ENCODE measurements around the gene CRACR2B. TPM values are rescaled to one million over a fixed set of nuclear protein-coding genes. Genes with fewer than 3 reads are reported as not detected.

Gene CRACR2B
- total RNA-seq, 1 experiment from 2014 or later, result 11.8 TPM

- TF ChIP-seq FOSL1 (IDR thresholded peaks at IDR 0.05; ENCODE audit: low read depth) (no peak), CEBPB (IDR thresholded peaks at IDR 0.05; ENCODE audit: low read depth) (no peak), ZFX (IDR thresholded peaks at IDR 0.05) (no peak), ATF3 (IDR thresholded peaks at IDR 0.05) (no peak)
- Histone ChIP-seq H3K27me3 (ENCODE audit: insufficient read depth, low read length) (no peaks in the 10 kb centered on the region), H2AFZ (ENCODE audit: low read depth, low read length, poor library complexity, severe bottlenecking) (no peak overlapping the region), H3K79me2 (ENCODE audit: insufficient read depth, low read length) (peaks cover 84% of the 10 kb centered on the region), H3K4me2 (ENCODE audit: low read length) (peak overlapping the region; percentile 16; the same call in 1 of the 2 replicates), H3K9me2 (ENCODE audit: insufficient read depth) (no peaks in the 10 kb centered on the region), H3K36me3 (ENCODE audit: control insufficient read depth in 1 of 2, insufficient read depth in 2 of 2, low read length in 2 of 2) (peaks cover 3 to 44% of the 10 kb centered on the region in 2 experiments; a peak in 3 of 4 replicates), H3K4me1 (ENCODE audit: control insufficient read depth in 1 of 2, insufficient read depth in 2 of 2, low read length in 2 of 2) (peaks cover 34 to 74% of the 10 kb centered on the region in 2 experiments), H3K9ac (ENCODE audit: low read length) (peak overlapping the region; percentile 17; the same call in 1 of the 2 replicates), H3K4me3 (replicated peaks in 1 of 2; ENCODE audit: low read depth in 1 of 2, low read length in 2 of 2) (no peak overlapping the region), H3K9me3 (ENCODE audit: control insufficient read depth in 1 of 2, insufficient read depth in 1 of 2, low read depth in 1 of 2, low read length in 2 of 2) (no peaks in the 10 kb centered on the region), H4K20me1 (ENCODE audit: insufficient read depth) (peaks cover 23% of the 10 kb centered on the region; the same call in 1 of the 2 replicates), H3K27ac (ENCODE audit: low read depth, low read length) (peak overlapping the region; percentile 97)
- ATAC-seq (no peak), DNase-seq (ENCODE audit: low read depth, low spot score) (no peak)
- TSS peak; percentile 1 for BruUV-seq (replicated peaks)
- ChIA-PET RAD21 (ENCODE audit: low non-redundant PET in 1 of 2, low total read pairs in 2 of 2, uncharacterized antibody in 2 of 2, unreplicated experiment in 2 of 2) (no interaction called here), POLR2A (interaction anchor here (1.2 kb wide), 1 partner anchor 15 kb away, joined by 3 read pairs; no protein-coding TSS in a partner anchor), CTCF (no interaction called here)
- intact Hi-C loops (cut with micrococcal nuclease), result no loop called here
Measured at GRCh38 chr11:837189-837989, 9.7 kb downstream of the CRACR2B start.

- H3K27ac ChIP-seq (ENCODE audit: low read depth, low read length), result peak overlapping the region; percentile 97
- BruUV-seq (replicated peaks), result no TSS peak
- ATAC-seq, result no peak
- no peak for DNase-seq (ENCODE audit: low read depth, low spot score)
- H3K4me1 ChIP-seq (ENCODE audit: control insufficient read depth in 1 of 2, insufficient read depth in 2 of 2, low read length in 2 of 2), result peaks cover 34 to 72% of the 10 kb centered on the region in 2 experiments
- H2AFZ ChIP-seq (ENCODE audit: low read depth, low read length, poor library complexity, severe bottlenecking), result no peak overlapping the region
- H3K79me2 ChIP-seq (ENCODE audit: insufficient read depth, low read length), result peaks cover 85% of the 10 kb centered on the region
- no peaks in the 10 kb centered on the region for H3K27me3 ChIP-seq (ENCODE audit: insufficient read depth, low read length)
- peaks cover 3 to 44% of the 10 kb centered on the region in 2 experiments; a peak in 3 of 4 replicates for H3K36me3 ChIP-seq (ENCODE audit: control insufficient read depth in 1 of 2, insufficient read depth in 2 of 2, low read length in 2 of 2)
- H3K9me2 ChIP-seq (ENCODE audit: insufficient read depth), result no peaks in the 10 kb centered on the region
- peaks cover 23% of the 10 kb centered on the region; the same call in 1 of the 2 replicates for H4K20me1 ChIP-seq (ENCODE audit: insufficient read depth)
- H3K9me3 ChIP-seq (ENCODE audit: control insufficient read depth in 1 of 2, insufficient read depth in 1 of 2, low read depth in 1 of 2, low read length in 2 of 2), result no peaks in the 10 kb centered on the region
- H3K9ac ChIP-seq (ENCODE audit: low read length), result peak overlapping the region; percentile 17; the same call in 1 of the 2 replicates
- CTCF ChIA-PET, result interaction anchor here (1.0 kb wide), 1 partner anchor 29 kb away, joined by 7 read pairs; the partner anchor contains the start of gene RPLP2
- peak overlapping the region; percentile 92; the same call in 1 of the 2 replicates for H3K4me2 ChIP-seq (ENCODE audit: low read length)
- RAD21 ChIA-PET (ENCODE audit: low non-redundant PET in 1 of 2, low total read pairs in 2 of 2, uncharacterized antibody in 2 of 2, unreplicated experiment in 2 of 2), result no interaction called here
- POLR2A ChIA-PET, result interaction anchor here (0.6 to 1.2 kb wide), 3 partner anchors 16 to 42 kb away, joined by 3 to 6 read pairs (median 4); no protein-coding TSS in a partner anchor
- TF ChIP-seq ELF1 (IDR thresholded peaks at IDR 0.05; ENCODE audit: borderline replicate concordance, low read depth) (no peak), CTCF (IDR thresholded peaks at IDR 0.05 in 2 of 3, conservative IDR thresholded peaks at IDR 0.05 in 1 of 3; ENCODE audit: borderline replicate concordance in 1 of 3, insufficient read depth in 1 of 3, low read depth in 2 of 3, low read length in 2 of 3) (no peak), EZH2phosphoT487 (IDR thresholded peaks at IDR 0.05; ENCODE audit: borderline replicate concordance) (no peak), SIN3A (IDR thresholded peaks at IDR 0.05; ENCODE audit: low read depth) (no peak), YY1 (IDR thresholded peaks at IDR 0.05; ENCODE audit: extremely low read depth, insufficient replicate concordance, low read depth, low read length) (no peak), TCF7L2 (IDR thresholded peaks at IDR 0.05; ENCODE audit: borderline replicate concordance, extremely low read depth, insufficient read depth, insufficient read length) (no peak), ZFX (IDR thresholded peaks at IDR 0.05) (no peak), SRF (IDR thresholded peaks at IDR 0.05; ENCODE audit: low read depth) (no peak), POLR2A (IDR thresholded peaks at IDR 0.05; ENCODE audit: borderline replicate concordance, extremely low read depth, insufficient read depth, insufficient read length) (no peak), EGR1 (IDR thresholded peaks at IDR 0.05; ENCODE audit: low read depth) (no peak), ZNF274 (IDR thresholded peaks at IDR 0.05; ENCODE audit: low read depth, low read length) (no peak)
- intact Hi-C loops (cut with micrococcal nuclease), result no loop called here
- no peak overlapping the region for H3K4me3 ChIP-seq (replicated peaks in 1 of 2; ENCODE audit: low read depth in 1 of 2, low read length in 2 of 2)
Measured at GRCh38 chr11:837990-838307, 10.2 kb downstream of the CRACR2B start.

Measured in HCT116 (cell line).